Panc1 (cell line): ENCODE data around the gene NKX1-2. TPM values are rescaled to one million over a fixed set of nuclear protein-coding genes. Genes with fewer than 3 reads are reported as not detected.

Experiments
- ATAC-seq: fragments of 200-7000 bp; cut with Tn5 transposase; 2 replicates; pipeline ENCODE4 v1.9.1; 2020; ENCODE audit warnings: mild to moderate bottlenecking, moderate library complexity
- BruUV-seq: library from RNA; stranded (reverse); fragments of 400-500 nt; replicated peaks from 2 replicates; lab custom pipeline; 2021; lab: Mats Ljungman, UMichigan
- CTCF ChIA-PET: fragments of 300-600 bp; sonication (Branson Sonifier 250); formaldehyde crosslinking; loops from one replicate; lab custom pipeline; 2022; ENCODE audit warnings: antibody characterized with exemption; lab: Charles Lee
- POLR2A ChIA-PET: fragments of 300-600 bp; sonication (Branson Sonifier 250); formaldehyde crosslinking; loops from one replicate; lab custom pipeline; 2022; ENCODE audit warnings: antibody characterized with exemption; lab: Charles Lee
- DNase-seq: peaks from one replicate; pipeline ENCODE4 v3.0.0-alpha.2; 2010; ENCODE audit warnings: low read depth, low spot score
- H3K27ac ChIP-seq: 2 replicates; pipeline ENCODE4 v1.5.1; 2011; ENCODE audit warnings: mild to moderate bottlenecking, low read length, inconsistent platforms
- H3K27me3 ChIP-seq: fragments of 200-500 bp; sonication (Bioruptor generic); 2 replicates; pipeline ENCODE4 v1.6.0; 2014; ENCODE audit warnings: low read length, inconsistent platforms; ENCODE audit not compliant: control insufficient read depth, insufficient read depth
- H3K36me3 ChIP-seq: fragments of 200-500 bp; sonication (Bioruptor generic); 2 replicates; pipeline ENCODE4 v1.5.1; 2014; ENCODE audit warnings: inconsistent platforms, mild to moderate bottlenecking, low read length, moderate library complexity; ENCODE audit not compliant: control insufficient read depth, insufficient read depth
- H3K4me1 ChIP-seq: 2 replicates; pipeline ENCODE4 v1.5.1; 2011; ENCODE audit warnings: inconsistent platforms, mild to moderate bottlenecking, low read length, moderate library complexity; ENCODE audit not compliant: control insufficient read depth, insufficient read depth
- H3K4me3 ChIP-seq, 2 experiments: 2 replicates each; pipeline ENCODE4 v1.5.1; 2011 to 2012; ENCODE audit warnings: low read depth in 2 of 2, low read length in 2 of 2, mild to moderate bottlenecking in 2 of 2, inconsistent platforms in 1 of 2, moderate library complexity in 1 of 2
- H3K9me3 ChIP-seq: fragments of 200-500 bp; sonication (Bioruptor generic); 2 replicates; pipeline ENCODE4 v1.5.1; 2014; ENCODE audit warnings: low read depth, mild to moderate bottlenecking, inconsistent platforms, low read length, moderate library complexity; ENCODE audit not compliant: control insufficient read depth, insufficient read depth
- POLR2AphosphoS5 ChIP-seq: IDR thresholded peaks from 2 replicates; pipeline ENCODE4 v1.6.1; 2012; ENCODE audit warnings: mild to moderate bottlenecking, low read depth, low read length, moderate library complexity
- SIN3A ChIP-seq: IDR thresholded peaks from 2 replicates; pipeline ENCODE4 v1.6.1; 2012; ENCODE audit warnings: low read depth, mild to moderate bottlenecking, low read length, moderate library complexity, borderline replicate concordance; ENCODE audit not compliant: insufficient read depth
- TCF7L2 ChIP-seq: IDR thresholded peaks from 2 replicates; pipeline ENCODE4 v1.6.1; 2011; ENCODE audit warnings: mild to moderate bottlenecking, low read depth, low read length, inconsistent platforms
- in situ Hi-C: cut with HindIII; loops from 2 replicates; pipeline ENCODE4 v1.10.0; 2016; ENCODE audit warnings: low sequenced_read_pairs, low pct_unique_long_range_greater_than_20kb
- intact Hi-C: fragments of 100-400 bp; cut with micrococcal nuclease; formaldehyde crosslinking; loops from one replicate; pipeline ENCODE4 v1.10.0; 2022; ENCODE audit not compliant: unreplicated experiment
- total RNA-seq: library from RNA; stranded (reverse); gene quantifications from one replicate; pipeline ENCODE4 v1.2.1, GENCODE V29; 2021; ENCODE audit not compliant: unreplicated experiment
- TF ChIP-seq, protein P1 (sequence below), 2 experiments: IDR thresholded peaks; 2 replicates each; pipeline ENCODE4 v1.6.1; 2011 to 2012; ENCODE audit warnings: low read depth in 2 of 2, control low read depth in 1 of 2, low read length in 1 of 2, mild to moderate bottlenecking in 1 of 2, moderate library complexity in 1 of 2; ENCODE audit not compliant: insufficient read depth in 1 of 2
- TF ChIP-seq, protein P2 (sequence below): fragments of 450-650 bp; IDR thresholded peaks from 2 replicates; pipeline ENCODE4 v1.5.1; 2017; ENCODE audit warnings: mild to moderate bottlenecking

Gene NKX1-2
- total RNA-seq, 1 experiment from 2014 or later: 0.15 TPM

DNA sequence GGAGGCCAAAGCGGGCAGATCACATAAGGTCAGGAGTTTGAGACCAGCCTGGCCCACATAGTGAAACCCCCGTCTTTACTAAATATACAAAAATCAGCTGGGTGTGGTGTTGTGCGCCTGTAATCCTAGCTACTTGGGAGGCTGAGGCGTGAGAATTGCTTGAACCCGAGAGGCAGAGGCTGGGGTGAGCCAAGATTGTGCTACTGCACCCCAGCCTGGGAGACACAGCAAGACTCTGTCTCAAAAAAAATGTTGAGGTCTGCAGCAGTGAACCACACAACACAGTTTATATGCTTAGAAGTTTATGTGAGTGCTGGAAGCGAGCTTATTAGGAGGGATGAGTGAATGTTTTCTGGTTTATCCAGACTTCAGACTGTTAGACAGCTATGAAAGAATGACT, 22.2 kb upstream of the NKX1-2 start:
- H3K4me3 ChIP-seq: no peak overlapping the region
- TF ChIP-seq TCF7L2: no peak
- TF ChIP-seq, protein P1, sequence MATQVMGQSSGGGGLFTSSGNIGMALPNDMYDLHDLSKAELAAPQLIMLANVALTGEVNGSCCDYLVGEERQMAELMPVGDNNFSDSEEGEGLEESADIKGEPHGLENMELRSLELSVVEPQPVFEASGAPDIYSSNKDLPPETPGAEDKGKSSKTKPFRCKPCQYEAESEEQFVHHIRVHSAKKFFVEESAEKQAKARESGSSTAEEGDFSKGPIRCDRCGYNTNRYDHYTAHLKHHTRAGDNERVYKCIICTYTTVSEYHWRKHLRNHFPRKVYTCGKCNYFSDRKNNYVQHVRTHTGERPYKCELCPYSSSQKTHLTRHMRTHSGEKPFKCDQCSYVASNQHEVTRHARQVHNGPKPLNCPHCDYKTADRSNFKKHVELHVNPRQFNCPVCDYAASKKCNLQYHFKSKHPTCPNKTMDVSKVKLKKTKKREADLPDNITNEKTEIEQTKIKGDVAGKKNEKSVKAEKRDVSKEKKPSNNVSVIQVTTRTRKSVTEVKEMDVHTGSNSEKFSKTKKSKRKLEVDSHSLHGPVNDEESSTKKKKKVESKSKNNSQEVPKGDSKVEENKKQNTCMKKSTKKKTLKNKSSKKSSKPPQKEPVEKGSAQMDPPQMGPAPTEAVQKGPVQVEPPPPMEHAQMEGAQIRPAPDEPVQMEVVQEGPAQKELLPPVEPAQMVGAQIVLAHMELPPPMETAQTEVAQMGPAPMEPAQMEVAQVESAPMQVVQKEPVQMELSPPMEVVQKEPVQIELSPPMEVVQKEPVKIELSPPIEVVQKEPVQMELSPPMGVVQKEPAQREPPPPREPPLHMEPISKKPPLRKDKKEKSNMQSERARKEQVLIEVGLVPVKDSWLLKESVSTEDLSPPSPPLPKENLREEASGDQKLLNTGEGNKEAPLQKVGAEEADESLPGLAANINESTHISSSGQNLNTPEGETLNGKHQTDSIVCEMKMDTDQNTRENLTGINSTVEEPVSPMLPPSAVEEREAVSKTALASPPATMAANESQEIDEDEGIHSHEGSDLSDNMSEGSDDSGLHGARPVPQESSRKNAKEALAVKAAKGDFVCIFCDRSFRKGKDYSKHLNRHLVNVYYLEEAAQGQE (IDR thresholded peaks at IDR 0.05; ENCODE audit: insufficient read depth in 1 of 2, low read depth in 2 of 2, low read length in 1 of 2): no peak
- TF ChIP-seq, protein P2, sequence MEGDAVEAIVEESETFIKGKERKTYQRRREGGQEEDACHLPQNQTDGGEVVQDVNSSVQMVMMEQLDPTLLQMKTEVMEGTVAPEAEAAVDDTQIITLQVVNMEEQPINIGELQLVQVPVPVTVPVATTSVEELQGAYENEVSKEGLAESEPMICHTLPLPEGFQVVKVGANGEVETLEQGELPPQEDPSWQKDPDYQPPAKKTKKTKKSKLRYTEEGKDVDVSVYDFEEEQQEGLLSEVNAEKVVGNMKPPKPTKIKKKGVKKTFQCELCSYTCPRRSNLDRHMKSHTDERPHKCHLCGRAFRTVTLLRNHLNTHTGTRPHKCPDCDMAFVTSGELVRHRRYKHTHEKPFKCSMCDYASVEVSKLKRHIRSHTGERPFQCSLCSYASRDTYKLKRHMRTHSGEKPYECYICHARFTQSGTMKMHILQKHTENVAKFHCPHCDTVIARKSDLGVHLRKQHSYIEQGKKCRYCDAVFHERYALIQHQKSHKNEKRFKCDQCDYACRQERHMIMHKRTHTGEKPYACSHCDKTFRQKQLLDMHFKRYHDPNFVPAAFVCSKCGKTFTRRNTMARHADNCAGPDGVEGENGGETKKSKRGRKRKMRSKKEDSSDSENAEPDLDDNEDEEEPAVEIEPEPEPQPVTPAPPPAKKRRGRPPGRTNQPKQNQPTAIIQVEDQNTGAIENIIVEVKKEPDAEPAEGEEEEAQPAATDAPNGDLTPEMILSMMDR: no peak
- no peak for TF ChIP-seq POLR2AphosphoS5
- TF ChIP-seq SIN3A: no peak
- no TSS peak for BruUV-seq
- intact Hi-C loops (no loop called here), in situ Hi-C loops (no loop called here)
- DNase-seq (no peak), ATAC-seq (no peak)
- no peak overlapping the region for H3K27ac ChIP-seq
- H3K36me3 ChIP-seq: no peaks in the 10 kb centered on the region
- ChIA-PET CTCF (no interaction called here), POLR2A (interaction anchor here (0.6 kb wide), 1 partner anchor 9 kb away, joined by 22 read pairs; no protein-coding TSS in a partner anchor)
- no peaks in the 10 kb centered on the region for H3K9me3 ChIP-seq
- H3K4me1 ChIP-seq: peaks cover 4% of the 10 kb centered on the region; the same call in 1 of the 2 replicates
- no peaks in the 10 kb centered on the region for H3K27me3 ChIP-seq

GRCh38 chr10:124470544-124471434, 21.0 kb upstream of the NKX1-2 start:
- CTCF ChIA-PET: no interaction called here
- TF ChIP-seq, protein P1 (IDR thresholded peaks at IDR 0.05; ENCODE audit: insufficient read depth in 1 of 2, low read depth in 2 of 2, low read length in 1 of 2): no peak
- TF ChIP-seq, protein P2: no peak
- TF ChIP-seq POLR2AphosphoS5: no peak
- no peak for TF ChIP-seq SIN3A
- TF ChIP-seq TCF7L2: no peak
- no peaks in the 10 kb centered on the region for H3K36me3 ChIP-seq
- peaks cover 4% of the 10 kb centered on the region; the same call in 1 of the 2 replicates for H3K4me1 ChIP-seq
- in situ Hi-C loops: no loop called here
- no peaks in the 10 kb centered on the region for H3K9me3 ChIP-seq
- POLR2A ChIA-PET: no interaction called here
- DNase-seq (no peak), ATAC-seq (no peak)
- H3K27ac ChIP-seq: no peak overlapping the region
- no peaks in the 10 kb centered on the region for H3K27me3 ChIP-seq
- H3K4me3 ChIP-seq: no peak overlapping the region
- no TSS peak for BruUV-seq
- intact Hi-C loops: no loop called here
